ENCODE results near the gene KLF7. TPM values are rescaled to one million over a fixed set of nuclear protein-coding genes. Genes with fewer than 3 reads are reported as not detected.

Gene KLF7
- 16.0 and 27.6 TPM in 2 replicates for total RNA-seq

DNA sequence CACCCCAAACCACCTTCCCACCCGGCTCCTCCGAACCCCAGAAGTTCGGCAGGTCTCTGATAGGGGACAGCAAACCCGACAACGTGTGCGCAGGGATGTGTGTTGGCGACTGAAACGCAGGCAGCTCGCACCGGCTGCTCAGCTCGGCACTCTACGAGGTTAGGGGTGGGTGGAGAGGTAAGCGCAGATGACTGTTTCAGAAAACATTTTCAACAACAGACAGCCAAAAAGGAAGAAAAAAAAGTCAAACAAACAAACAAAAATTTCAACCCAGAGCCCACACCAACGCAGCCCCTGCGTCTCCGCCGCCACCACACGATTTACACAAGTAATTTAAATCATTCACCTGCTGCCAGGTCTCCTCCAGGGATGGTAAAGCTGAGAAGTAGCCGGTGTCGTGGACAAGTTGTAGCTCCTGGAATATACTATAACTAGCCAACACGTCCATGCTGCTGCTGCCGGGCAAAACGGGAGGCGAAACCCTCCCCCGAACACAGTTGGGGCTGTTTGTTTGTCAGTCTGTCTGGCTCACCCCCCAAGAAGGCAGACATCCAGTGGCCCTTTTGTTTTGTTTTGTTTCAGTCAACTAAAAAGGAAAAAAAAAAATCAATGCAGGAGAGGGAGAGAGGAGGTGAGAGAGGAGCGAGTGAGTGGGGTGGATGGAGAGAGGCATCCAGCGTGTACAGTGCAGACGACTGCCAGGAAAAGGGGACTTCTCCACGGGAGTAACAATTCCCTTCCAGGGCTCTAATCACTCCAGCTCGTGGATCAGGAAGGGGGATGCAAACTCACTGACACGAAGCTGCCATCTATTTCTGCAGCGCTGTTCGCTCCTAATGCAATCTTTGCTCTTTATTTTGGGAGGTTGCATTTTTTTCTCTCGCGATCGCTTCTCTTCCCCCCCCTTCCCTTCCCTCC is at the start of gene KLF7:
Gene KLF7 (minus strand): TSS at position 828 of the 918 bp plus-strand sequence. CDS start 380 bp downstream, at position 448.

Small RNA genes within 50 kb of the gene (small RNA-seq; reads per million reads assigned to genes)
- gene MIR2355 (ENCODE audit: low replicate concordance) (5.3 reads per million, percentile 88 among the genes with 10 or more reads in this experiment), gene MIR7845 (ENCODE audit: low replicate concordance) (0.20 reads per million)

Other genes starting within 250 kb of the KLF7 start
- gene CPO, start 226.4 kb downstream of the KLF7 start, total RNA-seq: not detected in 2 replicates